Retinal pigment epithelial cell (primary cell): ENCODE results near the gene ALG6.
"Not testable (repeated sequence)": the region's sequence is repeated elsewhere in the genome, so short reads cannot be mapped to it uniquely, and the experiment has no call there.

ENCODE experiments used
- DNase-seq: peaks from one replicate; pipeline ENCODE4 v3.0.0-alpha.2; 2010; ENCODE audit warnings: low read depth
- H3K4me3 ChIP-seq: 2 replicates; pipeline ENCODE4 v1.5.1; 2011; ENCODE audit warnings: mild to moderate bottlenecking, low read length, control low read depth, moderate library complexity
- CTCF ChIP-seq: conservative IDR thresholded peaks from 2 replicates; pipeline ENCODE4 v1.5.1; 2011; ENCODE audit warnings: low read depth, low read length, control low read depth, inconsistent platforms

Gene ALG6

DNA sequence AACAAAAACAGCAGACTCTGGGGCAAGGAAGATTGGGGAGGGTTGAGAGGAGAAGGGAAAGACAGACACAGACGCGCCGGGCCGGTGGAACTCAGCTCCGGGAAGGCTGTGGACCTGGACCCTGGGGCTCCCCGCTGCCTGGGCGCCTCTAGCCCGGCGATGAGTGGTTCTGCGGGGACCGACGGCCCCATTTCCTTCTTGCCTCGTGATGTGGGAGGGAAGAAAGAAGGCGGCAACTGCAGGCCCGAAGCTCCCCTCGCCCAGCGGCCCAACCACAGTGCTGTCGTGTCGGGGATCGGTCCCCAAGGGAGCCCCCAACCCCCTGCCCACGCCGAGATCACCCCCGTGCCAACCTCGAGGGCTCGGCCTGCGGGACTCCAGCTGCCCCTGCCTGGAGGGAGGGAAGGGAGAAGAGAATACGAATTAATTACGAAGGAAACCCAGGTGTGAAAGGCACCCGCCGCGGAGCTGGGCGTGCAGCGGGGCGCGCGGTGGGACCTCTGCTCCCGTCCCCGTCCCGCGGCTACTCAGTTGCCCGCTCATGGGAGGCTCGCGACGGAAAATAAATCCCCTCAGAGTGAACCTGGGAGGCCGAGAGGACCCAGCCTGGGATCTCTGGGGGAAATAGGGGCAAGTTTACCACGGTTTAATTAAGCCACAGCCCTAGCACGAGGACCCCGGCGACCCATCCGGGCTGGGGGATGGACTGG is 37.7 kb upstream of the ALG6 start:
- DNase-seq: no peak
- no peak for TF ChIP-seq CTCF
- no peak overlapping the region for H3K4me3 ChIP-seq

- TF ChIP-seq CTCF: no peak
- no peak overlapping the region for H3K4me3 ChIP-seq
- DNase-seq: no peak
Measured at GRCh38 chr1:63330331-63330916, 37.0 kb upstream of the ALG6 start.

- no peak for DNase-seq
- no peak overlapping the region for H3K4me3 ChIP-seq
- no peak for TF ChIP-seq CTCF
Measured at GRCh38 chr1:63342402-63342801, 25.0 kb upstream of the ALG6 start.

- no peak overlapping the region for H3K4me3 ChIP-seq
- no peak for TF ChIP-seq CTCF
- no peak for DNase-seq
Measured at GRCh38 chr1:63343922-63344321, 23.5 kb upstream of the ALG6 start.

- H3K4me3 ChIP-seq: no peak overlapping the region
- peak; percentile 42 for DNase-seq
- TF ChIP-seq CTCF: no peak
Measured at GRCh38 chr1:63350320-63350719, 17.1 kb upstream of the ALG6 start.

DNA sequence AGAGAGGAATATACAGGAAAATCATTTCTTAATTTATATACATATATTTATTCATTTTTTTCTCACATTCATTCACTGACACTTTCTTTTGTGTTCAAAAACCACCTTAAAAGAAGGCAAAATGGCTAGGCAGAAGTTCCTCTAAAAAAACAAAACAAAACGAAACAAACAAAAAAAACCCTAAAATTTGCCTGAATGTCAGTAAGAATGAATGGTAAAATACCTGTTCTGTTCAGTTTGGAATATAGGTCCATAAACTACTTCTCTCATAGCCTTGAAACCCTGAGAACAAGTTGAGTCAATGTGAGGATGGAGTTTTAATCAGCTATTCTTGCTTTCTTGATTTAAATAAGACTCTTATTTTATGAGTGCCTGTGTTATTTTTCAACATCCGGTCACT is 14.7 kb upstream of the ALG6 start:
- no peak for DNase-seq
- H3K4me3 ChIP-seq: no peak overlapping the region
- TF ChIP-seq CTCF: no peak

- not testable (repeated sequence) for DNase-seq, H3K4me3 ChIP-seq
Measured at GRCh38 chr1:63356234-63356633, 11.2 kb upstream of the ALG6 start.

GRCh38 chr1:63359561-63359960 is 7.9 kb upstream of the ALG6 start:
- no peak for DNase-seq
- no peak overlapping the region for H3K4me3 ChIP-seq
- TF ChIP-seq CTCF: no peak
